ENCODE results near the gene ZNF587B.
"Not testable (repeated sequence)": the region's sequence is repeated elsewhere in the genome, so short reads cannot be mapped to it uniquely, and the experiment has no call there.

The ZNF587B gene

GRCh38 chr19:57812226-57812625 lies 17.9 kb upstream of the ZNF587B start:
- H4K8ac ChIP-seq (ENCODE audit: low read length) = no peak overlapping the region
- peaks cover 31% of the 10 kb centered on the region for H3K79me1 ChIP-seq (replicated peaks; ENCODE audit: low read length, poor library complexity, severe bottlenecking)
- H2BK5ac ChIP-seq (ENCODE audit: low read depth, low read length, poor library complexity, severe bottlenecking) = no peak overlapping the region
- no peak overlapping the region for H3K9ac ChIP-seq (ENCODE audit: low read length)
- 98% methylated on average over 3 of the region's 3 CpGs for WGBS
- H2AK5ac ChIP-seq (ENCODE audit: low read length, severe bottlenecking) = no peak overlapping the region
- no peak overlapping the region for H3K4me2 ChIP-seq (ENCODE audit: low read length, poor library complexity, severe bottlenecking)
- no peak overlapping the region for H2BK15ac ChIP-seq (ENCODE audit: low read depth, poor library complexity, severe bottlenecking)
- no peaks in the 10 kb centered on the region for H3K27me3 ChIP-seq (ENCODE audit: control insufficient read depth in 1 of 2, insufficient read depth in 1 of 2, low read length in 2 of 2)
- no peak overlapping the region for H3K27ac ChIP-seq (ENCODE audit: low read length, poor library complexity, severe bottlenecking)
- no peak overlapping the region for H3K23ac ChIP-seq (ENCODE audit: low read length in 2 of 2)
- peak; percentile 18 for DNase-seq
- no peak overlapping the region for H3K14ac ChIP-seq (ENCODE audit: low read length in 2 of 2)
- no peak overlapping the region for H2BK120ac ChIP-seq (ENCODE audit: low read depth, low read length)
- no peak overlapping the region for H4K91ac ChIP-seq (ENCODE audit: low read length)
- H3K4me3 ChIP-seq (ENCODE audit: insufficient read depth in 1 of 2, low read depth in 1 of 2, low read length in 2 of 2) = no peak overlapping the region
- H3K4ac ChIP-seq (ENCODE audit: low read depth in 1 of 2, low read length in 2 of 2) = no peak overlapping the region
- H3K4me1 ChIP-seq (ENCODE audit: control insufficient read depth, insufficient read depth, low read depth, low read length) = peaks cover 10% of the 10 kb centered on the region
- H2AFZ ChIP-seq (ENCODE audit: low read depth, low read length) = no peak overlapping the region
- no peak overlapping the region for H2BK12ac ChIP-seq (ENCODE audit: low read length in 2 of 2)
- no peaks in the 10 kb centered on the region for H3K9me3 ChIP-seq (ENCODE audit: control insufficient read depth, low read length)
- H3K18ac ChIP-seq (ENCODE audit: low read depth in 1 of 2, low read length in 2 of 2) = no peak overlapping the region
- H3K36me3 ChIP-seq (ENCODE audit: control insufficient read depth in 1 of 2, insufficient read depth in 2 of 2, low read depth in 1 of 2, low read length in 2 of 2) = peaks cover 18 to 33% of the 10 kb centered on the region in 2 experiments

DNA sequence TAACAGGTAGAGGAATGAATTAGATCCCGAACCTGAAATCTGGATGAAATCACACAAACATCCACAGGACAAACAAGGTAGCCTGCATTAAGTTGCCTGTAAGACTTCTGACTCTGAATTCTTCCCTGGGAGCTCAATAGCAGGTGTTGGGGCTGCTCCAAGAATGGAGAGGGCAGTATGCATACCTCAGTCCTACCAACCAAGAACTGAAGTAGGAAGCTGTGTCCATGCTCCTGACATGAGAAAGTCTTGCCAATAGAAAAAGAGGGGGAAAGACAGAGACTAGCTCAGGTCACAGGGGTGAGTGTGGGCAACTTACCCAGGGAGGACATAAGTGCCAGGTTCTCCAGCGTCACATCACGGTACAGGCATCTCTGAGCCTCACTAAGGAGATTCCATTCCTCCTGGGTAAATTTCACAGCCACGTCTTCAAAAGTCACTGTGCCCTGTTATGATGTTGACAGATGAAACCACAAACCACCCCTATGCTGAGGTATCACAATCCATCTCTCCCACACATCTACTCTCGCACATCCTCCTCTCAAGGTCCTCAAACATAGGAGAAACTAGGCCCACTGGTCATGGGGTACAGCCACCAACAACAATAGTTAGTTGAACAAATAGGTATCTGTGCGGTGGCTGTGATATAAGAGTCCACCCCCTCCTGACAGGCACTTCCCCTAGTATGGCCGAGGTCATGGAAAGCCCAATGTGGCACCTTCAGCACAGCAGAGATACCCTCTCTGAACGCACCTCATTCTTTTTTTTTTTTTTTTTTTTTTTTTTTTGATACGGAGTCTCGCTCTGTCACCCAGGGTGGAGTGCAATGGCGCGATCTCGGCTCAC lies 16.9 kb upstream of the ZNF587B start:
- not testable (repeated sequence) for H3K4me3 ChIP-seq (ENCODE audit: insufficient read depth in 1 of 2, low read depth in 1 of 2, low read length in 2 of 2)

GRCh38 chr19:57813919-57814504 lies 16.1 kb upstream of the ZNF587B start:
- Histone ChIP-seq H4K91ac (ENCODE audit: low read length) (peak overlapping the region; percentile 2), H4K8ac (ENCODE audit: low read length) (peak overlapping the region; percentile 78), H3K4me2 (ENCODE audit: low read length, poor library complexity, severe bottlenecking) (peak overlapping the region; percentile 72), H3K4ac (ENCODE audit: low read depth in 1 of 2, low read length in 2 of 2) (no peak overlapping the region), H3K27me3 (ENCODE audit: control insufficient read depth in 1 of 2, insufficient read depth in 1 of 2, low read length in 2 of 2) (no peaks in the 10 kb centered on the region), H2BK120ac (ENCODE audit: low read depth, low read length) (no peak overlapping the region), H3K27ac (ENCODE audit: low read length, poor library complexity, severe bottlenecking) (no peak overlapping the region), H3K36me3 (ENCODE audit: control insufficient read depth in 1 of 2, insufficient read depth in 2 of 2, low read depth in 1 of 2, low read length in 2 of 2) (peaks cover 14 to 21% of the 10 kb centered on the region in 2 experiments), H3K14ac (ENCODE audit: low read length in 2 of 2) (no peak overlapping the region), H3K4me1 (ENCODE audit: control insufficient read depth, insufficient read depth, low read depth, low read length) (peaks cover 10% of the 10 kb centered on the region), H3K9ac (ENCODE audit: low read length) (peak overlapping the region; percentile 95), H2BK5ac (ENCODE audit: low read depth, low read length, poor library complexity, severe bottlenecking) (no peak overlapping the region), H2BK15ac (ENCODE audit: low read depth, poor library complexity, severe bottlenecking) (no peak overlapping the region), H3K4me3 (ENCODE audit: insufficient read depth in 1 of 2, low read depth in 1 of 2, low read length in 2 of 2) (peak overlapping the region; percentile 71 to 99), H3K79me1 (replicated peaks; ENCODE audit: low read length, poor library complexity, severe bottlenecking) (peaks cover 26% of the 10 kb centered on the region), H2AK5ac (ENCODE audit: low read length, severe bottlenecking) (no peak overlapping the region), H3K9me3 (ENCODE audit: control insufficient read depth, low read length) (no peaks in the 10 kb centered on the region), H3K23ac (ENCODE audit: low read length in 2 of 2) (peak overlapping the region in 1 of 2 experiments; percentile 9), H3K18ac (ENCODE audit: low read depth in 1 of 2, low read length in 2 of 2) (peak overlapping the region in 1 of 2 experiments; percentile 69), H2AFZ (ENCODE audit: low read depth, low read length) (peak overlapping the region; percentile 16), H2BK12ac (ENCODE audit: low read length in 2 of 2) (peak overlapping the region in 1 of 2 experiments; percentile 25)
- 15% methylated on average over 11 of the region's 13 CpGs for WGBS
- peak; percentile 6 for DNase-seq

More for the DNA sequence above, 16.9 kb upstream of the ZNF587B start:
- not testable (repeated sequence) for H3K27me3 ChIP-seq (ENCODE audit: control insufficient read depth in 1 of 2, insufficient read depth in 1 of 2, low read length in 2 of 2); H3K27ac ChIP-seq (ENCODE audit: low read length, poor library complexity, severe bottlenecking); H3K14ac ChIP-seq (ENCODE audit: low read length in 2 of 2); H3K4me1 ChIP-seq (ENCODE audit: control insufficient read depth, insufficient read depth, low read depth, low read length); H3K18ac ChIP-seq (ENCODE audit: low read depth in 1 of 2, low read length in 2 of 2); H2AK5ac ChIP-seq (ENCODE audit: low read length, severe bottlenecking); H2BK15ac ChIP-seq (ENCODE audit: low read depth, poor library complexity, severe bottlenecking); H3K9ac ChIP-seq (ENCODE audit: low read length); DNase-seq; H3K9me3 ChIP-seq (ENCODE audit: control insufficient read depth, low read length); H3K4me2 ChIP-seq (ENCODE audit: low read length, poor library complexity, severe bottlenecking); H2AFZ ChIP-seq (ENCODE audit: low read depth, low read length); H2BK12ac ChIP-seq (ENCODE audit: low read length in 2 of 2); H3K23ac ChIP-seq (ENCODE audit: low read length in 2 of 2); H4K91ac ChIP-seq (ENCODE audit: low read length); H2BK120ac ChIP-seq (ENCODE audit: low read depth, low read length); H2BK5ac ChIP-seq (ENCODE audit: low read depth, low read length, poor library complexity, severe bottlenecking); H4K8ac ChIP-seq (ENCODE audit: low read length); H3K4ac ChIP-seq (ENCODE audit: low read depth in 1 of 2, low read length in 2 of 2)
- 93% methylated on average over 10 of the region's 13 CpGs for WGBS
- H3K79me1 ChIP-seq (replicated peaks; ENCODE audit: low read length, poor library complexity, severe bottlenecking) = peaks cover 27% of the 10 kb centered on the region
- peaks cover 14 to 25% of the 10 kb centered on the region in 2 experiments for H3K36me3 ChIP-seq (ENCODE audit: control insufficient read depth in 1 of 2, insufficient read depth in 2 of 2, low read depth in 1 of 2, low read length in 2 of 2)
